ENCODE measurements around the gene UTP25.

DNA sequence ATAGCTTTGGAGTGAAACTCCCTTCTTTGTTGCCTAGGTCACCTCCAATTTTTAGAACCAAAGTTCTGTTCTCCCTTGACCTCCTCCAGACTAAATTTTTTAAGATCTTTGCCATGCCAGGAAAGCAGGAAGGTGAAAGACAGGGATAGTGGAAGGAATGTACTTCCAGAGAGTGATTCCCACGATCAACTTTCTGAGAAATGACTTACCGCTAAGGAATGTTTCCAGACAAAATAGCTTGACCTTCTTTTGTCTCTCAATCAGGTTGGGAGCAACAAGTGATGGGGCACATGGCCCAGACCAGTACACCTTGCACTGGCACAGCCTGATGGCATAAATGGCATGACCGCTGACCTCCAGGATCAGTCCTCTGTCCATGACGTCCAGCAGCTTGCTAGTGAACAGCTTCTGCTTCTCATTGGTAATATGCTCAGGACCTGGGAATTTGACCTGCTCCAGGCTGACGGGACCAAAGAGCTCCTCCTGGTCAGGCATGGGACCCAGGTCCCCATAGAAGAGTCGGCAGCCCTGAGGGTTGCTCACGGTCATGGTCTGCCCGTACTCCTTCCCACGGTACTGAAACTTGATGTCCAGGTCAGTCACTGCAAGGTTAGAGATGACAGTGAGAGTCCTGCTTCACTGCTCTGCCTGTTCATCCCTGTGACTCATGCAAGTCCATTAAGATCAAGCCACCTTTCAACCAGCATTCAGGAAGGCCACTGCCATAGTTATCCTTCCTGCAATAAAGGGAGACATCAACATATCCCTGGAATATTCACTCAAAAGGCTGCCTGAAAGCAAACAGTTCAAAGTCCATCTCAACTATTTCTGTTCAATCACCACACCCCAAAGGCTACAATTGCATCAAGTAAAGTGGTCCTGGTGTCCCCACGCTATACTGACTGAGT is 37.2 kb upstream of the UTP25 start:
- TF ChIP-seq, protein P1, sequence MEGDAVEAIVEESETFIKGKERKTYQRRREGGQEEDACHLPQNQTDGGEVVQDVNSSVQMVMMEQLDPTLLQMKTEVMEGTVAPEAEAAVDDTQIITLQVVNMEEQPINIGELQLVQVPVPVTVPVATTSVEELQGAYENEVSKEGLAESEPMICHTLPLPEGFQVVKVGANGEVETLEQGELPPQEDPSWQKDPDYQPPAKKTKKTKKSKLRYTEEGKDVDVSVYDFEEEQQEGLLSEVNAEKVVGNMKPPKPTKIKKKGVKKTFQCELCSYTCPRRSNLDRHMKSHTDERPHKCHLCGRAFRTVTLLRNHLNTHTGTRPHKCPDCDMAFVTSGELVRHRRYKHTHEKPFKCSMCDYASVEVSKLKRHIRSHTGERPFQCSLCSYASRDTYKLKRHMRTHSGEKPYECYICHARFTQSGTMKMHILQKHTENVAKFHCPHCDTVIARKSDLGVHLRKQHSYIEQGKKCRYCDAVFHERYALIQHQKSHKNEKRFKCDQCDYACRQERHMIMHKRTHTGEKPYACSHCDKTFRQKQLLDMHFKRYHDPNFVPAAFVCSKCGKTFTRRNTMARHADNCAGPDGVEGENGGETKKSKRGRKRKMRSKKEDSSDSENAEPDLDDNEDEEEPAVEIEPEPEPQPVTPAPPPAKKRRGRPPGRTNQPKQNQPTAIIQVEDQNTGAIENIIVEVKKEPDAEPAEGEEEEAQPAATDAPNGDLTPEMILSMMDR (IDR thresholded peaks at IDR 0.05): no peak
- TF ChIP-seq POLR2A (IDR thresholded peaks at IDR 0.05): no peak

Data from testis (tissue), 2 donors.